HepG2 (cell line): Measurements from ENCODE around the gene CYSRT1. TPM values are rescaled to one million over a fixed set of nuclear protein-coding genes. Genes with fewer than 3 reads are reported as not detected.

Source experiments
- ATAC-seq: fragments of 200-7000 bp; cut with Tn5 transposase; 3 replicates; pipeline ENCODE4 v1.9.1; 2020; ENCODE audit warnings: mild to moderate bottlenecking, moderate library complexity
- BruUV-seq: library from RNA; stranded (reverse); fragments of 400-500 nt; replicated peaks from 2 replicates; lab custom pipeline; 2021; lab: Mats Ljungman, UMichigan
- CTCF ChIA-PET: fragments of 300-600 bp; formaldehyde crosslinking; extraction: SDS; loops from one replicate; lab custom pipeline; 2021; ENCODE audit warnings: low total read pairs, inconsistent platforms, low intra/inter-chr PET ratio; lab: Yijun Ruan, JAX
- POLR2A ChIA-PET: fragments of 350-600 bp; sonication (Branson Sonifier 250); formaldehyde crosslinking; loops from one replicate; lab custom pipeline; 2020; ENCODE audit warnings: antibody characterized with exemption, inconsistent platforms; lab: Yijun Ruan, JAX
- DNase-seq: peaks from one replicate; pipeline ENCODE4 v3.0.0-alpha.2; 2015; ENCODE audit warnings: low spot score
- FAIRE-seq: peaks from 3 replicates; lab custom pipeline; 2011; peaks lifted over from hg19 to GRCh38; lab: Jason Lieb, UNC
- H2AFZ ChIP-seq: one replicate; pipeline ENCODE4 v1.6.1; 2011; ENCODE audit warnings: low read length, inconsistent platforms
- H3K27ac ChIP-seq: fragments of 300-600 bp; 3 replicates; pipeline ENCODE4 v1.8.0; 2011; ENCODE audit warnings: mixed run types, mild to moderate bottlenecking, mixed read lengths, low read length, inconsistent platforms; ENCODE audit not compliant: insufficient read depth; ENCODE audit errors: extremely low read length
- H3K27me3 ChIP-seq, 2 experiments: fragments of 200-600 bp in 1 of 2; 2 replicates in 1 of 2; 3 replicates in 1 of 2; pipeline versions ENCODE4 v1.6.0 to v1.8.0; 2011; ENCODE audit warnings: low read length in 2 of 2, mild to moderate bottlenecking in 2 of 2, moderate library complexity in 2 of 2, inconsistent platforms in 1 of 2; ENCODE audit not compliant: insufficient read depth in 2 of 2, control insufficient read depth in 1 of 2
- H3K36me3 ChIP-seq, 2 experiments: fragments of 200-600 bp in 1 of 2; replicated peaks in 1 of 2; 2 replicates in 1 of 2; 3 replicates in 1 of 2; pipeline versions ENCODE4 v1.5.1 to v1.8.0; 2011; ENCODE audit warnings: low read length in 2 of 2, inconsistent platforms in 1 of 2; ENCODE audit not compliant: insufficient read depth in 2 of 2, control insufficient read depth in 1 of 2
- H3K4me1 ChIP-seq: 2 replicates; pipeline ENCODE4 v1.5.1; 2012; ENCODE audit warnings: low read length, inconsistent platforms; ENCODE audit not compliant: insufficient read depth
- H3K4me2 ChIP-seq: 2 replicates; pipeline ENCODE4 v1.6.0; 2011; ENCODE audit warnings: low read depth, low read length, inconsistent platforms
- H3K4me3 ChIP-seq, 3 experiments: fragments of 200-600 bp in 1 of 3; sonication (generic), shearing (Covaris generic) in 1 of 3; replicated peaks in 1 of 3; 2 replicates each; pipeline ENCODE4 v1.5.1; 2011 to 2016; ENCODE audit warnings: low read length in 3 of 3, inconsistent platforms in 2 of 3, low read depth in 2 of 3, mild to moderate bottlenecking in 2 of 3, control low read depth in 1 of 3, mixed read lengths in 1 of 3; ENCODE audit not compliant: insufficient read depth in 1 of 3
- H3K79me2 ChIP-seq: one replicate; pipeline ENCODE4 v1.6.1; 2011; ENCODE audit warnings: low read length, inconsistent platforms; ENCODE audit not compliant: insufficient read depth
- H3K9ac ChIP-seq: 2 replicates; pipeline ENCODE4 v1.6.0; 2011; ENCODE audit warnings: mild to moderate bottlenecking, low read depth, low read length, inconsistent platforms; ENCODE audit not compliant: insufficient read depth
- H3K9me3 ChIP-seq: 2 replicates; pipeline ENCODE4 v1.5.1; 2012; ENCODE audit warnings: mild to moderate bottlenecking, low read length
- H4K20me1 ChIP-seq: 2 replicates; pipeline ENCODE4 v1.6.0; 2011; ENCODE audit warnings: inconsistent platforms, mild to moderate bottlenecking, low read length, moderate library complexity; ENCODE audit not compliant: insufficient read depth
- KDM5B ChIP-seq: sonication (generic); formaldehyde crosslinking; IDR thresholded peaks from 2 replicates; pipeline ENCODE4 v1.4.0; 2020; ENCODE audit warnings: missing genetic modification reagents, mild to moderate bottlenecking, borderline replicate concordance
- PAX8 ChIP-seq: sonication (generic); formaldehyde crosslinking; IDR thresholded peaks from 2 replicates; pipeline ENCODE4 v1.8.0; 2022; ENCODE audit warnings: mild to moderate bottlenecking, missing genetic modification reagents, borderline replicate concordance
- ZBTB2 ChIP-seq: sonication (generic); formaldehyde crosslinking; IDR thresholded peaks from 2 replicates; pipeline ENCODE4 v1.8.0; 2022; ENCODE audit warnings: low read depth, missing genetic modification reagents
- ZFYVE20 ChIP-seq: sonication (generic); formaldehyde crosslinking; IDR thresholded peaks from 2 replicates; pipeline ENCODE4 v1.8.0; 2023; ENCODE audit warnings: low read depth, mild to moderate bottlenecking, moderate library complexity, missing genetic modification reagents, borderline replicate concordance
- ZNF10 ChIP-seq: sonication (generic); formaldehyde crosslinking; IDR thresholded peaks from 2 replicates; pipeline ENCODE4 v1.4.0; 2020; ENCODE audit warnings: mild to moderate bottlenecking, low read depth, missing genetic modification reagents, borderline replicate concordance
- ZNF337 ChIP-seq: sonication (generic); formaldehyde crosslinking; IDR thresholded peaks from 2 replicates; pipeline ENCODE4 v1.5.1; 2020; ENCODE audit warnings: missing genetic modification reagents, low read depth, mild to moderate bottlenecking, borderline replicate concordance
- ZNF354B ChIP-seq: sonication (generic); formaldehyde crosslinking; IDR thresholded peaks from 2 replicates; pipeline ENCODE4 v1.8.0; 2022; ENCODE audit warnings: mild to moderate bottlenecking, missing genetic modification reagents
- WGBS: methylation state at CpG from one replicate; pipeline ENCODE4 v1.1.6; 2017; ENCODE audit warnings: low lambda C conversion rate; 5-methylcytosine and 5-hydroxymethylcytosine counted together
- in situ Hi-C: cut with HindIII; loops from 2 replicates; pipeline ENCODE4 v1.10.0; 2017; ENCODE audit warnings: low pct_unique_long_range_greater_than_20kb; ENCODE audit not compliant: extremely low pct_ligation_motif_present
- intact Hi-C: fragments of 100-400 bp; cut with micrococcal nuclease; formaldehyde crosslinking; loops from one replicate; pipeline ENCODE4 v1.10.0; 2022; ENCODE audit not compliant: unreplicated experiment
- polyA plus RNA-seq, 8 experiments: library from polyadenylated mRNA; depleted of rRNA in 3 of 8; stranded (reverse) in 7 of 8; unstranded in 1 of 8; fragments of >200 nt; fragmentation: Illumina TruSeq in 4 of 8; extraction: Trizol in 4 of 8; gene quantifications; 2 replicates each; pipeline versions ENCODE4 v1.2.1 to v1.2.3, GENCODE V29; 2011 to 2016; ENCODE audit warnings: low read depth in 4 of 8, missing spikeins in 1 of 8, mixed read lengths in 1 of 8; ENCODE audit not compliant: insufficient read depth in 1 of 8
- total RNA-seq, 5 experiments: library from RNA; depleted of rRNA; stranded (reverse); fragments of >200 nt; fragmentation: Illumina TruSeq; extraction: Trizol; gene quantifications; 2 replicates each; pipeline ENCODE4 v1.2.3, GENCODE V29; 2016; ENCODE audit warnings: low read depth in 1 of 5

Gene CYSRT1
- total and polyA plus RNA-seq, 2 of the 13 experiments (the other 11 are each of a cell fraction or from before 2014, with no cell fraction given): 1.5 to 2.1 TPM

DNA sequence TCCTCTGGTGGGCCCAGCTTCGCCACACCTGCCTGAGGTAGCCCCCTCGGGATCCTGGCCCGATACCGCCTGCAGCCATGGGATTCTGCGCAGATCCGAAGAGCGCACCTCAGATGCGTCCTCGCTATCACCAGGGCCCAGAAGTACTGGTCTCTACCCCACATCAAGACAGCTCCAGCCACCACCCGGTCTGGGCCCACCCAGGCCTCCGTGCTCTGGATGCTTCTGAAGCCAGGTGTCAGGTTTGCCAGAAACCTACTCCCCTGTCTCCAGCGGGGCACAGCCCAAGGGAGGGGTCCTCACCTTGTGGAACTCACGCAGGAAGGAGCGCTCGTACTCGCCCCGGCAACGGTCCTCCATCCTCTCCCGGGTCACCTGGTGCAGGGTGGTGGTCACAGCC lies 39.1 kb upstream of the CYSRT1 start:
- Histone ChIP-seq H3K36me3 (peaks cover 23 to 32% of the 10 kb centered on the region in 2 experiments; a peak in 4 of 5 replicates), H3K4me3 (no peak overlapping the region; a peak in 1 of 6 replicates), H3K9me3 (no peaks in the 10 kb centered on the region), H3K4me2 (no peak overlapping the region), H3K9ac (no peak overlapping the region), H2AFZ (no peak overlapping the region), H3K4me1 (peaks cover 28% of the 10 kb centered on the region), H3K27ac (no peak overlapping the region), H3K79me2 (peaks cover 26% of the 10 kb centered on the region), H4K20me1 (no peaks in the 10 kb centered on the region)
- BruUV-seq: no TSS peak
- DNase-seq (no peak), ATAC-seq (no peak)
- POLR2A ChIA-PET: no interaction called here
- 95% methylated on average over 8 of the region's 19 CpGs for WGBS
- intact Hi-C loops: no loop called here
- in situ Hi-C loops: loop anchor here (5.0 kb wide), 1 partner anchor 41 kb away; the partner anchor contains the start of genes CYSRT1 and RNF224
- CTCF ChIA-PET: no interaction called here
- TF ChIP-seq ZNF354B (CRISPR knock-in tag): no peak
- TF ChIP-seq ZBTB2: no peak
- no peak for TF ChIP-seq ZFYVE20 (CRISPR knock-in tag)
- no peak for TF ChIP-seq ZNF10
- no peak for TF ChIP-seq KDM5B
- TF ChIP-seq PAX8 (CRISPR knock-in tag): no peak
- no peak for TF ChIP-seq ZNF337 (CRISPR knock-in tag)
- TF ChIP-seq, all 625 proteins: peak for 0
- no peaks in the 10 kb centered on the region for H3K27me3 ChIP-seq
- no peak for FAIRE-seq
